ENCODE measurements around the gene ALG12.

The ALG12 gene

DNA sequence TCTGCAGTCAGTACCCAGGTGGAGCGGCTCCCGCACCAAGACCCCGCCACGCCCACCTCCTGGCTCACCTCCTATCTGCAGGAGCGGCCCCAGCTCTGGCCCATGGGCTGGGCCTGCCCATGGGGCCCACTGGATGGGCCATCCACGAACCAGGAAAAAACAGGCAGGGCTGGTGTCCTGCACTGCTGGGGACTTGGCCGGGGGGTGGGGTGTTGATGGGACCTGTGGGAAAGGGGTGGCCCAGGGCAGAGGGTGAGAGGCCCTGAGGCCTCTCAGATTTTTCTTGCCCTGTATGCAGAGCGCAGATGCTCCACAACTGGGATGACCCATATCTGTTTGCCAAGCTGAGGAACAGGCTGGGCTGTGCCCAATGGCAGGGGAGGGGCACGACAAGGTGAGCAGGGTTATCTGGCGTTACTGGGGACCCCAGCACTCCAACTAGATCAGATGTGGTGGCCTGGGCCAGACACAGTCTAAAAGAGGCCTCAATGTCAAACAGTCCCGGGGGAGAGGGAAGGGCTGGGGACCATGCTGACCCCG, 39.7 kb upstream of the ALG12 start:
- DNase-seq = no peak

DNA sequence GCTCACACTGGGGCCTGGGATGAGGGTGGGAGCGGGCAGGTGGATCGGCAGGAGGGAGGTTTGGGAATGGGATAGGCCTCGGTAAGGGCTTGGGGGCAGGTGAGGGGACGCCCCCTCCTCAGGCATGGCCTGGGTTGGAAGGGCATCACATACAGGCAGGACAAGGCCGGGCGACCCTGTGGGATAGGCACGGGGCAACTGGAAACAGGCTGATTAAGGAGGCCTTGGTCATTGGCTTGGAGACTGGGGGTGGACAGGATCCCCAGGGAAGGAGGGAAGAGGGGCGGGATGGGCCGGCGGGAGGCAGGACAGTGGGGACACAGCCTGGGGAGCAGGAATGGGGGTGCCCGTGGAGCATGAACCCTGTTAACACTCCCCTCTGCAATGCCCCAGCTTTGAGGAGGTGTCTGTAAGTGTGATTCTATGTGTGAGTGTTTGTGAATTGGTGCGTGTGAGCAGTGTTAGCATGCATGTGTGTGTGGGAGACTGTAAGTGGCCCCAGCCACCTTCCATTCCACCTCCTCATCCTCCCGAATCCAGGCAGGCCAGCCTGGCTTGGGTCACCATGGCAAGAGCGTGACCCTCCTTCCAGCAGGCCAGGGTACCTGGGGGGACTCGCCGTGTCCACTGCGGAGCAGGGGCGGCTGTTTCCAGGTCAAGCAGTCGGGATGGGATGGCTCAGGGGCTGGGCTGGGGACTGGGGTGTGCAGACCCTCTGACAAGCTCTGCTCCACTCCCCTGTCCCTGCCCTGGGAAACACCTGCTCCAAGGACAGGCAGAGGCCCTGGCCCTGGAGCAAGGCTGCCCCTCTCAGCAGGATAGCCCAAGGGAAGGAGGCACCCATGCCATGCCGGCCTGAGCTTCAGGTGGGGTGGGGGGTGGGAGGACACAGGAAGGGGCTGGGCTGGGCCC, 38.9 kb upstream of the ALG12 start:
- no peak for DNase-seq

- no peak for DNase-seq
Observed at GRCh38 chr22:49956418-49956770, 38.2 kb upstream of the ALG12 start.

DNA sequence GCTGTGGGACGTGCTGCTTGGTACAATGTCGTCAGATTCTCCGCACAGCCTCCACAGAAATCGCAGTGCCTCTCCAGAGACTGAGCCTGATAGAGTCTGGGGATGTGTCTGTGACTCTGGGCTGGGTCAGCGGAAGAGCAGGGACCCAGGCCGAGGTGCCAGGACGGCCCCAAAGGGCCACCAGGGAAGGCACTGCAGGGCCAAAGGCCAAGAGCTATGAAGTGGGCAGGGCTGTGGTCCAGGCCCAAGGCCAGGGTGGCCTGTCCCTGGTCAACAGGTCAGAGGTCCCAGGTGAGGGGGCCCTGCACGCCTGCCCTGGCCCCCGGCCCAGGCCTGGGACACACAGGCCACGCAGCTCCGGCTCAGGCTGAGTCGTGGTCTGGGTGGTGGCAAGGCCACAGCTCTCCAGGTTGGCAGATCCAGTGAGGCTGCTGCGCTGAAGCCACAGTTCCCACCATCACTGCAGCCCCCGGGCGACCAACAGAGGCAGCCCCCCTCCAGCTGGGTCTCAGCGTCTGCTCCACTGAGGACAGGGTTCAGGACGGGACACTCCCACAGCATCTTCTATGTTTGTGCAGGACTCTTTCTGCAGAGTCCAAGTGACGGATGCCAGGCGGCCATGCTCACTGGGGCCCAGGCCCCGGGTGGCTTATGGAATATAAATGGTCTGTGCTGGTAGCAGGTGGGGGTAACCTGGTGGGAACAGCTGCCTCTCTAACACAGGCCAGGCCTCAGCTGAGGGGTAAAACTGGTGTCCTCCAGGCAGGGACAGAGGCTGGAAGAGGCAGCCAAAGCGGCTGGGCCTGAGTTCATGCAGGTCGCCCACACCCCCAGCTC, 37.6 kb upstream of the ALG12 start:
- DNase-seq = no peak

GRCh38 chr22:49954991-49955580, 36.8 kb upstream of the ALG12 start:
- no peak for DNase-seq

DNA sequence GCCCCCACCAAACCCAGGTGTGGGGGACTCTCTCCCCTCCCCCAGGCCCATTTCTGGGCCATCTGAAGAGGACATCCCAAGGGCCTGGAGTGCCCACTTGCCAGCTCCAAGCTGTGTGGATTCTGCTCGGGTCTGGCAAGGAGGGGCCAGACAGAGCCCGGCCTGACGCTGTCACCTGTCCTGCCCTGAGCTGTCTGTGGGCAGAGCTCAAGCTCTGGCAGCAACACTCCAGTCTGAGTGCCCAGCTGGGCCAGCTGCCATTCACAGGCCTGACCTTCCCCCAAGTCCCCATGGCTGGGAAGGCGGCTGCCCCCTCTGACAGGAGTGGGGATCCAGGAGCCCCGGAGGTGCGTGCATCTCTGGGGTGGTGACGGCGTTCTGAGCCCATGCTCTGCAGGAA, 36.1 kb upstream of the ALG12 start:
- no peak for DNase-seq

DNA sequence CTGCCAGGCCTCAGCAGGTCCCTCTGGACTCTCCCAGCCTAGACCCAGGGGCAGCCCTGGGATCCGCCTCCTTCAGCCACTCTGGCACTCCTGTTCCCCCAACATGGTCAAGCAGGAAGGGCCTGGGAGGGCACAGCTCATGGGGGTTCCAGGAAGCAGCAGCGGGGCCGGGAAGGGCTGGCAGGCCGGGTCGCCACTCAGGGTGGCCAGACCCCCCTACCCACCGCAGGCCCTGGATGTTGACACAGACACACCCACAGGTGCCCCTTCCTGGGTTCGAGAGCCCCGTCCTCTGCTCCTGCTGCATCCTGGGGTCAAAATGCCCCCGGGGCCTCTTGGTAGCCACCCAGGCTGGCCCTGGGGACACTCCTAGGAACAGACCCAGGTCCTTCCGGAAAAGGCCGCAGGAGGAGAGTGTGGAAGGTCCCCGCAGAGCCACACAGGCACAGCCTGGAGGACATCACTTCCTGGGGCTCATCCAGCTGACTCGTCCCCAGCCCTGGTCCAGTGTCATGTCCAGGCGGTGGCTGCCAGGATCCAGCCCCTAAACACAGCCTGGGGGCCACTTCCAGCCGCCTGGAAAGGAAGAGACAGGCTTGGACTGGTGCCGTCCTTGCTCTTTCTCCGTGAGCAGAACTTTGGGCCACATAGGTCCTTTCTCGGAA, 35.6 kb upstream of the ALG12 start:
- no peak for DNase-seq

DNA sequence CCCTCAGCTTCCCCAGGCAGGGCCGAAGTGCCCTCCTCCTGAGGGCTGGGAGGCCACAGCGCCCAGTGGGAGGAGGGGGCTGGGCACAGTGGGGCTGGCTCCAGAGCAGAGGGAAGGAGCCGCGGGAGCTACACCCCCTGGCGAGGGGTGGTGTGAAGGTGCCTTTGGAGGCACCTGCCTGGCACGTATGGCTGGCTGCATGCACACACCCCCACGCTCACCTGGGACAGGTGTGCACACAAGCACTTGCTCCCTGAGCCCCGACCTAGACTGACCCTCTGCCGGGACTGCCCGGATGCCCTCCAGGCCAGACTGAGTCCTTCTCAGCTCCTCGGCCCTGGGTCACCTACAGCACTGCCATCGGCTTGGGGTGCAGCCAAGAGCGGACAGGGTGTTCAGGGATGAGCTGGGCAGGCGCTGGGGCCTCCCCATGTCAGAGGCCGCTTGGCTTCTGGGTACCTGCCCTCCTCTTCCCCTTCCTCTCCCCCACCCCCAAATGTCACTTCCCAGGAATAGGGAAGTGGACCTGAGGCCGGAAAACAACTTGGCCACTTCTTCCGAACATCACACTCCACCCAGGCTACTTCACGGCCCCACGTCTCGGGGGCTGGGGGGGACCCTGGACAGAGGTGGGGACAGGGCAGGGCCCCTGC, 34.9 kb upstream of the ALG12 start:
- no peak for DNase-seq

DNA sequence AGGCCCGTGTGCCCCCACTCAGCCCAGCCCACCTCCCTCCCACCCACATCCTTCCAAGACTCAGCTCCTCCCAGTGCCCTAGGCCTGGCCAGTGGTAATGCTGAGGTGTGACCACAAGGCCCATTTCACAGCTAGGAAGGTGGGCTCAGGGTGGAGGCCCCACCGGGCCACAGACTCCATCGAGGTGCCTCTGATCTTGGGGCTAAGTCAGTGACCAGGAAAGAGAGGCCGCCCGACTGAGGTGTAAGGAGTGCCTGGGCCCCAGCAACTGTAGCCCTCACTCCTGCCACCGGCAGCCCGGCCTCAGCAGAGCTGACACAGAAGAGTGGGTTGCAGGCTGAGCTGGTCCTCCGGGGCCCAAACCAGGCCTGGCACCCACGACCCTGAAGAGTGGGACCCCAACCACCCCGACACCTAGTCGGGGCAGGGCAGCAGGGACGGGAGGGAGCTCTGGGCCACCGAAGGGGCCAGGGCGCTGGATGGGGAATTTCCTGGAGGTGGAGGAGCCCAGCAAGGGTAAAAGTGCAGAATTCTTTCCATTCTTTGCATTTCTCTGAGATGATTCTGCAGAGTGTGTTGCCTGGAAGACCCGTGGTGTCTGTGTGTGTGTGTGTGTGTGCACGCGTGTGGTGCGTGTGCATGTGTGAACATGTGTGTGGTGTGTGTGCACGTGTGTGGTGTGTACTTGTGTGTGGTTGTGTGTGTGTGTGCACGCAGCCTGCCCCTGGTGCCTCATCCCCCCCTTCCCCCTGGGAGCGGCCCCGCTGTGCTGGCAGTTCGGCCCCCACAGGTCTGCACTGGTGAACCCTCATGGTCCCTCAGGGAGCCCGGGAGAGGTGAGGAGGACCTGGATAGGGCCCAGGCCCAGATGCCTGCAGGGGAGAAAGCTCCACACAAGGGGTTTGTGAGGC, 34.0 kb upstream of the ALG12 start:
- no peak for DNase-seq

- no peak for DNase-seq
Observed at GRCh38 chr22:49951678-49951985, 33.4 kb upstream of the ALG12 start.

GRCh38 chr22:49951000-49951677, 32.9 kb upstream of the ALG12 start:
- no peak for DNase-seq

- DNase-seq = no peak
Observed at GRCh38 chr22:49950396-49950994, 32.3 kb upstream of the ALG12 start.

- no peak for DNase-seq
Observed at GRCh38 chr22:49949914-49950292, 31.7 kb upstream of the ALG12 start.

GRCh38 chr22:49948958-49949913, 31.0 kb upstream of the ALG12 start:
- DNase-seq = no peak

DNA sequence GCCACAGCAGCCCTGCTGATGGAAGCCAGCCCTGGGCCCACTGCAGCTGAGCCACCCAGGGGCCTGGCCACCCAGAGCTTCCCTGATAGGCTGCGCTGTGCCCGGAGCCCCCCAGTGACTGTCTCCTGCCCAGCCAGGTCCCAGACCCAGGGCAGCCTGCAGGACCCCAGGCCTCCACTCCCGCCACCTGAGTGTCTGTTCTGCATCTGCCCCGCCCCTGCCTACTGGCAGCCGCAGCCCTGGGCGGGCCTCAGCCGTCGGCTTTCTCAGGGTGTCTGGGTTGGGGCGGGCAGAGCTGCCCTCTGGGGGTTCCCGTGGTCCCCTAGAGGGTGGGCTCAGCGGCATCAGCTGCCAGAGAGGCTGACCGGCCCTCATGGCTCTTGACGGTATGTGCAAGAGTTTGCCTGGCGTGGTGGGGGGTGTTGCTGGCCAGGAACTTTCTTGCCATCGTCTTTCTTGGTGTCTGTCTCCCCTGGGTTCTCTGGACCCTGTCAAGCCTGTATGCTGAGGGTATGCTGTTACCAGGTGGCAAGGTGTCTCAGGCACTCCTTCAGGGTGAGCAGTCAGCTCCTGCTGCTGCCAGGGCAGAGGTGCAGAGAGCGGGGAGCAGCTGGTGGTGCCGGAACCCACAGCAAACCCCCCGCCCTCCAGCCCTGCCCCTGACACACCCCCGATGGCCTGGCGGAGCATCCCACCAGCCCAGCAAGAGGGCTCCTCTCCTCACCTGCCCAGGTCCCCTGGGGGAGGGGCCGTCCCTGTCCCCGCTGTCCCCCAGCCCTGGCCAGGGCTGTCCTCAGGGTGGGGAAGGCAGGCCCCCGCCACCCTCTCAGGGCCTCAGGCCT, 30.1 kb upstream of the ALG12 start:
- no peak for DNase-seq

DNA sequence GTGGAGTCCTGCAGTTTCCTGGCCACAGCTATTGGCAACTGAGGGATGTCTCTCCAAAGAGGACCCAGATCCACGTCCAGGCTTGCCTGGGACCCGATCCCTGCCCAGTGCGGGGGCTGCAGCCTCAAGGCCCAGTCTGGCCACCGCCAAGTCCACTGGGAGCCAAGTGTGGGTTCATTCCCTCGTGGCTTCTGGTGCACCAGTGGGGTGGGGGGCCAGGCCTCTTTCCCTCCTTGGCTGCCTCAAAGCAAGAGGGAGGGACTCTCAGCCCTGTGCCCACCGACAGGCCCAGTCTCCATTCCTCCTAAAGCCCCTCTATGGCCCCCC, 29.0 kb upstream of the ALG12 start:
- no peak for DNase-seq

DNA sequence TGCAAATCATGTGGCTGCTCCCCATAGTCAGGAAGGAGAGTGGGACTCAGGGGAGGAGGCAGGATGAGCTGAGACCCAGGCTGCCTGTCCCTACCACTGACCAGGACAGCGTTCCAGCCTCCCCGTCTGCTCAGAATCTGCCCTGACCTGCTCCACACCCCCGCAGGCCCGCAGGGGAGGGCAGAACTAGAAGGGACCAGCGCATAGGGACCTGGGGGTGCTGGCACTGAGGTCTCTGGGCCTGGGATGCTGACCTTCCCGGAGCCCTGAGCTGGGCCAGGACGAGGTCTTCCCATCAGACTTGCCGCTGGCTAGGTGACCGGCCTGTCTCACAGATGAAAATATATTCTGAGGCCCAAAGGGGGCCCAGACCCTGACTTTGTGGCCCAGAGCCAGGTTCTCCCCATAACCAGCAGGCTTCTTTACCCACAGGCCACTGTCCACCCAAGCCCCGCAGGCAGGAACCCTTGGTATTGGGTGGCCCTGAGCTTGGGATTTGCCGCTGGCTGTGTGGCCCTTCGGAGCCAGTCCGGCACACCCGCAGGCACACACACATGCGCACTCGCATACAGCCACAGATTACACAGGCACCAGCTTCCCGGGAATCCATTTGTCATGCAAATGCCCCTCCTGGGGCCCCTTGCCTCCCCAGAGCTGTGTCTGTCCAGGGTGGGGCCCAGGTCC, 28.5 kb upstream of the ALG12 start:
- DNase-seq = no peak
